Breast epithelium (tissue), 4 donors: ENCODE data around the gene PCGF2. TPM values are rescaled to one million over a fixed set of nuclear protein-coding genes. Genes with fewer than 3 reads are reported as not detected.

Experiments used
- DNase-seq, 2 donors: peaks; one replicate each; pipeline ENCODE4 v3.0.0-alpha.2; 2019; ENCODE audit warnings: low spot score in 2 of 2
- H3K27ac ChIP-seq, 2 donors: fragments of 200-600 bp; sonication (generic) in 1 of 2; one replicate each; pipeline ENCODE4 v1.5.1; 2016 to 2019; ENCODE audit warnings: mild to moderate bottlenecking in 1 of 2
- H3K27me3 ChIP-seq, 2 donors: fragments of 200-600 bp; sonication (generic) in 1 of 2; one replicate each; pipeline versions ENCODE4 v1.5.1 to v1.6.0; 2017 to 2019; ENCODE audit warnings: control low read depth in 1 of 2, mild to moderate bottlenecking in 1 of 2
- H3K36me3 ChIP-seq: fragments of 200-600 bp; one replicate; pipeline ENCODE4 v1.5.1; 2019
- H3K4me1 ChIP-seq, 2 donors: fragments of 200-600 bp; sonication (generic); one replicate each; pipeline ENCODE4 v1.5.1; 2016 to 2019; ENCODE audit warnings: control low read depth in 1 of 2
- H3K4me3 ChIP-seq, 3 donors: fragments of 200-600 bp; sonication (generic); 1 replicate in 2 of 3; 2 replicates in 1 of 3; pipeline ENCODE4 v1.5.1; 2016 to 2019; ENCODE audit warnings: mild to moderate bottlenecking in 3 of 3, moderate library complexity in 2 of 3
- H3K9me3 ChIP-seq, 2 donors: fragments of 200-600 bp; sonication (generic) in 1 of 2; one replicate each; pipeline ENCODE4 v1.5.1; 2016 to 2019; ENCODE audit warnings: control low read depth in 1 of 2
- POLR2A ChIP-seq: fragments of 450-650 bp; IDR thresholded peaks from one replicate; pipeline ENCODE4 v1.6.1; 2016; ENCODE audit warnings: antibody characterized with exemption, mild to moderate bottlenecking, moderate library complexity
- POLR2AphosphoS5 ChIP-seq, 3 donors: sonication (generic); formaldehyde crosslinking; IDR thresholded peaks; one replicate each; pipeline ENCODE4 v1.6.1; 2017; ENCODE audit warnings: antibody characterized with exemption in 3 of 3
- intact Hi-C: fragments of 100-400 bp; cut with DNase I; formaldehyde crosslinking; loops from one replicate; pipeline ENCODE4 v1.15.1; 2023; ENCODE audit warnings: low total_unique reads
- total RNA-seq, 3 donors: library from RNA; depleted of rRNA; stranded (reverse); fragments of >200 nt; gene quantifications; one replicate each; pipeline ENCODE4 v1.1.0, GENCODE V29; 2016
- TF ChIP-seq, protein P1 (sequence below), 3 donors: fragments of 450-650 bp; IDR thresholded peaks; one replicate each; pipeline ENCODE4 v1.5.1; 2016 to 2017; ENCODE audit warnings: antibody characterized with exemption in 3 of 3, mild to moderate bottlenecking in 3 of 3, moderate library complexity in 3 of 3

Gene PCGF2
- total RNA-seq, 3 donors from 2014 or later: 6.4 to 9.5 (median 9.3) TPM

DNA sequence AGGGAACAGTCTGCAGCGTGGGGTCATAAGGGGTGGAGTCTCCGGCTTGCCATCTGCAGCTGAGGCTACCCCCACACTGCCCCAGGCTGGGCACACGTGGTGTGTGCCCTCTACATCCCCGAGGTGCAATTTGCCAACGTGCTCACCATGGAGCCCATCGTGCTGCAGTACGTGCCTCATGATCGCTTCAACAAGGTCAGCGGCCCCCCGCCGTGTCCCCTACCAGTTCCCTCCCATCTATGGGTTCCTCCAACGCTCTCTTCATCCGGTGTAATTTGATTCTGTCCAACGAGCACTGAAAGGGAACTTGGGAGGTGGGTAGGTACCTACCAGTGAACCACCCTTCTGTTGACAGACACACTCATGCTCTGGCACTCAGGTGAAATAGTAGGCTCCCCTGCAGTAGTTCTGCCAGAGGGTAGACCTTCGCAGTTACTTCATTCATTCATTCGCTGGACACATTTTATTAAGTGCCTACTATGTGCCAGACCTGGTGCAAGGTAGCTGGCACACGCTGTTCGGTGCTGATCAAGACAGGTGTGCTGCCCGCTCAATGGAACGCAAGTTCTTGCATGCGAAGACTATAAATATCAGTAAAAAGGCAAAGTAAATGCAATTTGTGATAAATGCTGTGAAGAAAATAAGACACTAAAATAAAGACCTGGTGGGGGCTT lies 40.3 kb downstream of the PCGF2 start:
- intact Hi-C loops: no loop called here
- Histone ChIP-seq H3K4me3 (peak overlapping the region in 1 of 3 donors; percentile 98), H3K36me3 (peaks cover 13% of the 10 kb centered on the region), H3K4me1 (no peaks in the 10 kb centered on the region), H3K27ac (no peak overlapping the region), H3K27me3 (no peaks in the 10 kb centered on the region), H3K9me3 (no peaks in the 10 kb centered on the region)
- TF ChIP-seq POLR2A (no peak), POLR2AphosphoS5 (IDR thresholded peaks at IDR 0.05) (no peak)
- TF ChIP-seq, protein P1, sequence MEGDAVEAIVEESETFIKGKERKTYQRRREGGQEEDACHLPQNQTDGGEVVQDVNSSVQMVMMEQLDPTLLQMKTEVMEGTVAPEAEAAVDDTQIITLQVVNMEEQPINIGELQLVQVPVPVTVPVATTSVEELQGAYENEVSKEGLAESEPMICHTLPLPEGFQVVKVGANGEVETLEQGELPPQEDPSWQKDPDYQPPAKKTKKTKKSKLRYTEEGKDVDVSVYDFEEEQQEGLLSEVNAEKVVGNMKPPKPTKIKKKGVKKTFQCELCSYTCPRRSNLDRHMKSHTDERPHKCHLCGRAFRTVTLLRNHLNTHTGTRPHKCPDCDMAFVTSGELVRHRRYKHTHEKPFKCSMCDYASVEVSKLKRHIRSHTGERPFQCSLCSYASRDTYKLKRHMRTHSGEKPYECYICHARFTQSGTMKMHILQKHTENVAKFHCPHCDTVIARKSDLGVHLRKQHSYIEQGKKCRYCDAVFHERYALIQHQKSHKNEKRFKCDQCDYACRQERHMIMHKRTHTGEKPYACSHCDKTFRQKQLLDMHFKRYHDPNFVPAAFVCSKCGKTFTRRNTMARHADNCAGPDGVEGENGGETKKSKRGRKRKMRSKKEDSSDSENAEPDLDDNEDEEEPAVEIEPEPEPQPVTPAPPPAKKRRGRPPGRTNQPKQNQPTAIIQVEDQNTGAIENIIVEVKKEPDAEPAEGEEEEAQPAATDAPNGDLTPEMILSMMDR (IDR thresholded peaks at IDR 0.05): no peak
- DNase-seq: no peak

DNA sequence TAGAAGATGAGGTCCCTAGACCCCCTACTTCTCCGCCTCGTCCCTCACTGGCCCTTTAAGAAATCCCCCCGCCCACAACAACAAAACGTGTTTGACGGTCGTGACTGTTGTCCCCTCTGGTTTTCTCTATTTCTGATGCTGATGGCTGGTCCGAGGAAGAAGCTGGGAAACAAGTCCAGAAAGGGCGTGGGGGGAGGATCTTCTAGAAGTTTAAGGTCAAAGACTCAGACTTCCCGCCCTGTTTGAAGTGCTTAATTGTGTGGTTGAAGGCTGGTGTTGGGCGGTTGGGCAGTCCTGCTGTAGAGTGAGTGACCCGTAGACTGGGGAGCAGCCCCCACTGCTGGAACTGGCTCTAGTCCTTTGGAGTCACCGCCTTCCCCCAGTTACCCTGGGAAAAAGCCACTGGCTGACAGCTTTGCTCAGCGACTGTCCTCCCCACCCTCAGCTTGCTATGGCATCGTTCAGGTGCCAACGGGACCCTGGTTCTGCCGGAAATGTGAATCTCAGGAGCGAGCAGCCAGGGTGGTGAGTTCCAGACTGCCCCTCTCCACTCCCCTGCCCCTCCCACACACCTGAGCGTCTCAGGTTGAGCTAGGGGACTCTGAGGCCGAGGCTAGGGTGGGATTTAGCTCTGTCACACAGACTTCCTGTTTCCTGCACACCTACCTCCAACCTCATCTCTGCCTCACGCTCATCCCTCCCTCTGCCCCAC lies 41.5 kb downstream of the PCGF2 start:
- no peaks in the 10 kb centered on the region for H3K27me3 ChIP-seq
- TF ChIP-seq POLR2AphosphoS5 (IDR thresholded peaks at IDR 0.05) (no peak), POLR2A (no peak)
- TF ChIP-seq, protein P1 (IDR thresholded peaks at IDR 0.05): no peak
- DNase-seq: no peak
- H3K4me1 ChIP-seq: peaks cover under 1 to 3% of the 10 kb centered on the region in 2 donors
- peak overlapping the region; percentile 96 to 98 for H3K27ac ChIP-seq
- H3K9me3 ChIP-seq: no peaks in the 10 kb centered on the region
- intact Hi-C loops: no loop called here
- H3K36me3 ChIP-seq: peaks cover 4% of the 10 kb centered on the region
- peak overlapping the region; percentile 81 to 98 (median 92) for H3K4me3 ChIP-seq

DNA sequence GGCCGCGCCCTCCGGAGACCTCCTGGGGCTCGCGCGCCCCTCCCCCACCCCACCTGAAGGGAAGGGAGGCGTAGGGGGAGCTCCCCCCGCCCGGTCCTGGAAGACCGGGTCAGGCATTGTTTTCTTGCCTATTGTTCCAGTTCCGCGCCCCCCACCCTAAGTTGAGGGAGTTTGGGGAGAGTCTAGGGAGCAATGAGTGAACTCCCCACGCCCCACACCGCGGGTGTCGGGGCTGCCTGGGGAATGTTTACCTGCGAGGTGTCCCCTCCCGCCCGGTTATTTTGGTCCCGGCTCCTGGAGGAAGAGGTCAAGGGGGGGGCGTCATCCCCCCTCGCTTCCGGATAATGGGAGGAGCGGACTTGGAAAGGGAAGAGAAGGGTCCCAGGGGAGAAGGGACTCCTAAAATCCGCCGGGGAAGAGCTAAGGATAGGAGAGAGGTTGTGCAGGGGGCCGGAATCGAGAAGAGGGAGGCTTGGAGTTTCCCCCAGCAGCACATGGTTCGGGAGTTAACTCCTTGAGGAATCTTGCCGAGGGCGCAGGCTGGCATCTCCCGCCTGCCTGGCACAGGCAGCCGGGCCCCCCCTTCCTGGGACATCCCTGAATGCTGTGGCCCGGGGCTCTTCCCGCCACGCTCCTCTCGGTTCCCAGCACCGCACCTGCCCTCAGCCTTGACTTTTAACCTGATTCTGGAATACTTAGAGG lies 42.2 kb downstream of the PCGF2 start:
- Histone ChIP-seq H3K4me1 (peaks cover 3 to 4% of the 10 kb centered on the region in 2 donors), H3K36me3 (peaks cover 4% of the 10 kb centered on the region), H3K9me3 (no peaks in the 10 kb centered on the region), H3K4me3 (peak overlapping the region; percentile 81 to 98 (median 92)), H3K27ac (peak overlapping the region; percentile 96 to 98), H3K27me3 (no peaks in the 10 kb centered on the region)
- TF ChIP-seq POLR2A (no peak), POLR2AphosphoS5 (IDR thresholded peaks at IDR 0.05) (peak in 2 of 3 donors; percentile 35 to 47)
- TF ChIP-seq, protein P1 (IDR thresholded peaks at IDR 0.05): no peak
- intact Hi-C loops: no loop called here
- peak in 1 of 2 donors; percentile 45 for DNase-seq

DNA sequence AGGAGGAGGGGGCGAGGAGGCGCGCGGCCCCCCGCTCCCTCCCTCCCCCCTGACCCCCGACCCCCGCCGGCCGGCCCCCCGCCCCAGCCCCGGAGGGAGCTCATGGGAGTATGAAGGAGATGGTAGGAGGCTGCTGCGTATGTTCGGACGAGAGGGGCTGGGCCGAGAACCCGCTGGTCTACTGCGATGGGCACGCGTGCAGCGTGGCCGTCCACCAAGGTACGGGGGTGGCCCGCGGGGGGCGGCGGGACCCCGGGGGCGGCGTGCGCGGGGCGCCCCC lies 42.7 kb downstream of the PCGF2 start:
- no peak for DNase-seq
- TF ChIP-seq POLR2AphosphoS5 (IDR thresholded peaks at IDR 0.05) (no peak), POLR2A (no peak)
- TF ChIP-seq, protein P1 (IDR thresholded peaks at IDR 0.05): no peak
- peaks cover 4% of the 10 kb centered on the region for H3K36me3 ChIP-seq
- H3K27me3 ChIP-seq: no peaks in the 10 kb centered on the region
- intact Hi-C loops: no loop called here
- H3K9me3 ChIP-seq: no peaks in the 10 kb centered on the region
- peaks cover 3 to 4% of the 10 kb centered on the region in 2 donors for H3K4me1 ChIP-seq
- H3K27ac ChIP-seq: peak overlapping the region; percentile 96 to 98
- peak overlapping the region; percentile 81 to 98 (median 92) for H3K4me3 ChIP-seq
